GM18951 (cell line): ENCODE data around the gene ATP11A.
"Not testable (repeated sequence)": the region's sequence is repeated elsewhere in the genome, so short reads cannot be mapped to it uniquely, and the experiment has no call there.

ENCODE experiments used
- POLR2A ChIP-seq: IDR thresholded peaks from 4 replicates; pipeline ENCODE4 v1.6.1; 2011; ENCODE audit warnings: mild to moderate bottlenecking; ENCODE audit not compliant: insufficient read length, insufficient read depth; ENCODE audit errors: extremely low read depth
- in situ Hi-C: fragments of 300-500 bp; cut with MboI; formaldehyde crosslinking; loops from one replicate; pipeline ENCODE4 v1.12.0; 2022; ENCODE audit warnings: low sequenced_read_pairs, mixed read lengths, inconsistent platforms; ENCODE audit not compliant: unreplicated experiment

The ATP11A gene

DNA sequence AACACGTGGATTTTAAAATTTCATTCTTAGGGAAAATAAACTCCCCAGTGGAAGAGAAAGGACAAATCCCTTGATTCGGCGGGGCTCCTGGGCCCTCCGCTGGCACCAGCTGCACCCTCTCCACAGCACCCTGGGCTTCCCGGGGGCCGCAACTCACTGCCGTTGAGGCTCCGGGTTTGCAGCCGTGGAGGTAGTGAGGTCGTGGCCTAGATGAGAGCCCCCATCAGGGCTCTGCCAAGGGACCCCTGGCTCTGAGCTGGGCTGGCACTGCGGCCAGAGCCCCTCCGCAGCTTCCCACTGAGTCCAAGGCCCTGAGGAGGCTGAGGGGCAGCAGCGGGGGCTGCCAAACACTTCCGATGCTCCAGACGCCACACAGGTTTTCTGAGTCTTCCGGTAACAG lies 145.5 kb downstream of the ATP11A start:
- in situ Hi-C loops: no loop called here
- no peak for TF ChIP-seq POLR2A

DNA sequence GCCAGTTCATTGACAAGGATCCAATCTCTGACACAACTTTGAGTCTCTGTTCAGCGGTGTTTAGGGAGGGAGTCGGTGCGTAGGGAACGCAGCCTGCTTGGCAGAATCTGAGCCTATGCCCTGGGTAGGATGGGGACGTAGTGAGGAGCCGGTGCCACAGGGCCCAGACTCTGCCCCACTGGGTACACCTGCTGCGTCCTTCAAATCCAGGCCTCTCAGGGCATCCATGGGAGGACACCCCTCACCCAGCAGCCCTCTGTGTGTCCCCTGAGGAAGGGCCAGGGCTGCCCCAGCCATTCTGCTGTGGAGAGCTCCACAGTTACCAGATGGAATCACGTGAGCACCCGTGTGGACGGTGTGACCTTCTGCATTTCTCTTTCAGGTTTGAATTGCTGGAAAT lies 146.0 kb downstream of the ATP11A start:
- TF ChIP-seq POLR2A: no peak
- in situ Hi-C loops: no loop called here

DNA sequence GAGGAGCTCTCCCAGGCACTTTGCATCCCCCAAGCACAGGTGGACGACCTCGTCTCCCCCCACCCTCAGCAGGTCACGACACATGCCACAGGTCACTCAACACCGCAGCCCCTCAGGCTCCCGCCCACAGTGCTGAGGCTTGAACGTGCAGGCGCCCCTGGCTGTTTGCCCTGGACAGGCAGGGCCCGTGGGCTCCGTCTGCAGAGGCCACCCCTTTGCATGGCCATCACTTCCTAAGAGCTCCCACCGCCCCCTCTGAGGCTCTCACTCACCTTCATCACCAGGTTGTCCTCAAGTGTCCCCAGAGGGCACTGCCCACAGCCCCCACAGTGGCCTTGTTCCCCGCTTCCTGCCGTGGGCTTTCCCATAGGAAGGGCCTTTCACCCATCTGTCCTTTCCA lies 147.1 kb downstream of the ATP11A start:
- in situ Hi-C loops: no loop called here
- no peak for TF ChIP-seq POLR2A

DNA sequence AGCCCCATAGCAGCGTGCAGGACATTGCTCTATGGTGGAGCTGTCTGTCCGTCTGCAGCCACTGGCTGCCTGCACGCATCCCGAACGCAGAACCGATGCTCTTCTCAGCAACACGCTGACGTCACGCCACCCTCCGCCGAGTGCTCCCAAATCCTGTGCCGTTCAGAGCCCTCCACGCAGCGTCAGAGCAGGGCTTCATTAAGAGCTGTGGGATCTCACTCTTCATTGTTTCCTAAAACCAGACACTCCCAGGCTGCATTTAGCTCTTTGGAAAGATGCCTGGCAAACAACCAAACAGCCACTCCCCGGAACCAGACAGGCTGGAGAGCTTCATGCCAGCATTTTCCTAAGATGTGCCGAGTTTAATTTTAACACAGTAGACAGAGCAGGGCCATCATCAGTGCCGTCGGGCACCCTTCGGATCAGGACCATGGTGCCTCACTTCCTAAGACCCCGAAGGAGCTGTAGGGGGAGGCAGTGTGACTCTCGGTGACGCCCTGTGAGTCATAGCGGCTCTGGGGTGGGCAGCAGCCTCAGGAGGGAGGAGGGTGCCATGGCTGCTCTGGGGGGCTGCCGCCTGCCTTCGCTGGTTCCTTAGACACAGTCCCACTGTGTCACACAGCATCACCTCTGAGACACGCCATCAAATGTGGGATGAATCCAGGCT lies 147.7 kb downstream of the ATP11A start:
- in situ Hi-C loops: no loop called here
- TF ChIP-seq POLR2A: no peak

DNA sequence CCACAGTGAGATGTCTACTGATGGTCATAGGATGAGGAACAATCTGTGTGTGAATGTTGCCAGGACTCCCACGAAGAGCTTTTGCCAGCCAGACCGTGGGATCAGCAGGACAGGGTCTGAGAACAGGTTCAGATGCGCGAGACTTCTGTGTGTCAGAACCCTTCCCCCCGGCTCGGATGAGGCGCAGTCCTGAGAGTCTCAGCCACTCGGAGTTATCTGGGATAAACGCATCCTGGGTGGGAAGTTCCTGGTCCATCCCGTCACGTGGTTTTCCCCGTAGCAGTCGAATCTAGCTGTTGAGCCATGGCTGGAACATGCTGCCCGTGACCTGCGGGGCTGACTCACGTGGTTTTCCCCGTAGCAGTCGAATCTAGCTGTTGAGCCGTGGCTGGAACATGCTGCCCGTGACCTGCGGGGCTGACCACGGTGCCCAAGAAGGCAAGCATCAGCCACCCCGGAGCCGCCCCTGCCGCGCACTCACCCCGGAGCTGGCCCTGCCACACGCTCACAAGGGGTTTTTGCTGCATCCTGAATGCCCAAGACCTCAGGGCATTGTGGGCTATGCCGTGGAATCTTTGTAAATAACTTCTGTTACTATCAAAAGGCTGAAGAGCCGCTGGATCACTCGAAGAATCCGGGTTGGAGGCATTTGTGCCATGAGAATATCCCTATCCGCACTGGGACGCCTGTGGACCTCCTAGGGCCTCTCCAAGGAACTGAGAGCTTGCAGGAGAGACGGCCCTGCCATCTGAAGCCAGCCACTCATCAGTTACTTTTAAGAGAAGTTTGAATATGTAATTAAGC lies 148.4 kb downstream of the ATP11A start:
- TF ChIP-seq POLR2A: no peak
- in situ Hi-C loops: no loop called here

DNA sequence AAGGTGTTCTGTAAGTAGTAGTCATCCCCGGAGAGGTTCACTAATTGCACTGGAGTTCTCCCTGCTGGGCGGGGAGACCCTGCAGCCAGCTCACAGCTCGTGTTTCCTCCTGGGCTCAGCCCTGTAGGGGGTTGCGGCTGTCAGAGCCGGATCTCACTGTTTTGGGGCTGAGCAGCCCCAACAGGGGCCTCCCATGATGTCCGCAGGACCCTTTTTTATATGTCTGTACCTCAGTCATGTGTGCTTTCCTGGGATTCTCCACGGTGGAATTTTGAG lies 148.9 kb downstream of the ATP11A start:
- TF ChIP-seq POLR2A: no peak
- in situ Hi-C loops: no loop called here

DNA sequence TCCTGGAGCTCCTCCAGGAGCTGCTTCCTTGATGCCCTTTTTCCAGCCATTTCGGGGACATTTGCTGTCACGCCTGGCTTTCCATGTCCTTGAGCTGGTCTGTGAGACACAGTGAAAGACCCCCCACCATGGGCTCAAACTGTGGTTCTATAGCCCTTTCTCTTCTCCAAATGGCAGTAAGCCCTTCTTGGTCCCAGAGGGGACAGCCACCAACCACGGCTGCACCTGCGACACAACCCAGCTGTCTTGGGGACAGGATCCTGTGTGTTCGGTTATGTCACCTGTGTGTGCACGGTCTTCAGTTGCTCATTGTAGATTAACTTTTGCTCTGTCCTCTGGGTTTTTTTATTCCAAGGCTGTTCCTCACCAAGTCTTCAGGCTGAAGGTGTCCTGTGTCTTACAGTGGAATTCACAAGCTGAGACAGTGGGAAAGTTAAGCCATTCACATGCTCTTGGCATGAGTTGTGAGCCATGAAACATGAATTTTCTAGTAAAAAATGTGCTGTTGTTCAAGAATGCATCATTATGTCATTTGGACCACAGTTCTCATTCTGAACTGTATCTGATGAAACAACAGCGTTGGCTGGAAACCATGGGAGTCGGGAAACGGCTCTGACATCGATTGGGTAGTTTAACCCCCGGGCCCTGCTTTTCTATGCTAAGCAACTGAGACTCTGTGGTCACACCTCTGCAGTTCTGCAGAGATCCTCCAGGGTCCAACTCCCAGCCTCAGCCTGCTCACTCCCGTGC lies 149.7 kb downstream of the ATP11A start:
- in situ Hi-C loops: no loop called here
- no peak for TF ChIP-seq POLR2A

DNA sequence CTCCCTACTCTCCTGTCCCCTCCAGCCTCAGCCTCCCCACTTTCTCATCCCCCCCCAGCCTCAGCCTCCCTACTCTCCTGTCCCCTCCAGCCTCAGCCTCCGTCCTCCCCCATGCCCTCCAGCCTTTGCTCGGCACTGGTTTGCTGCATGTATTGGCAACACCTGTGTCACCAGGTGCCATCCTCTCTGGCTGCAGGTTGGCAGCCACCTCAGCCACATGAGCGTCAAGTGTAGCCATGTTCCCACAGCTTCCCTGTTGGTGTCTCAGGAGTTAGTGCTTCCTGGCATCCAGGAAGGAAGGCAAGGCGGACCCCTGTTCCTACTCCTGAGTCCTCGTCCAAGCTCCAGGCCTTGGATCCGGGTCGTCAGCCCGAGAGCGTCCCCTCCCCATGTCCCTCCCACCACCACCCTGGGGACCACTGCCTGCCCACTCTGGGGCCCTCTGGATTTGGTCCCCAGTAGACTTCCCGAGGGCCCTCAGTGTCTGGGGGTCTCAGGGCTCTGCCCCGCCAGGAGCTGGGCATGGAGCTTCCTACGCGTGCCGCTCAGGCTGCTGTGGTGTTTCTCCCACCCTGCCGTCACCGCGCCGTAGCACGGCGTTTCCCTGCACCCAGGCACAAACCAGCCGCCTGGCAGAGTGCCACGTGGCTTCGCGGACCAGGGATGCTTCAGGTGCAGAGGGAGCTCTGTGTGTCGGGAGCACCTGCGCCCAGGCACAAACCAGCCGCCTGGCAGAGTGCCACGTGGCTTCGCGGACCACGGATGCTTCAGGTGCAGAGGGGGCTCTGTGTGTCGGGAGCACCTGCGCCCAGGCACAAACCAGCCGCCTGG lies 150.8 kb downstream of the ATP11A start:
- in situ Hi-C loops: no loop called here
- TF ChIP-seq POLR2A: no peak

DNA sequence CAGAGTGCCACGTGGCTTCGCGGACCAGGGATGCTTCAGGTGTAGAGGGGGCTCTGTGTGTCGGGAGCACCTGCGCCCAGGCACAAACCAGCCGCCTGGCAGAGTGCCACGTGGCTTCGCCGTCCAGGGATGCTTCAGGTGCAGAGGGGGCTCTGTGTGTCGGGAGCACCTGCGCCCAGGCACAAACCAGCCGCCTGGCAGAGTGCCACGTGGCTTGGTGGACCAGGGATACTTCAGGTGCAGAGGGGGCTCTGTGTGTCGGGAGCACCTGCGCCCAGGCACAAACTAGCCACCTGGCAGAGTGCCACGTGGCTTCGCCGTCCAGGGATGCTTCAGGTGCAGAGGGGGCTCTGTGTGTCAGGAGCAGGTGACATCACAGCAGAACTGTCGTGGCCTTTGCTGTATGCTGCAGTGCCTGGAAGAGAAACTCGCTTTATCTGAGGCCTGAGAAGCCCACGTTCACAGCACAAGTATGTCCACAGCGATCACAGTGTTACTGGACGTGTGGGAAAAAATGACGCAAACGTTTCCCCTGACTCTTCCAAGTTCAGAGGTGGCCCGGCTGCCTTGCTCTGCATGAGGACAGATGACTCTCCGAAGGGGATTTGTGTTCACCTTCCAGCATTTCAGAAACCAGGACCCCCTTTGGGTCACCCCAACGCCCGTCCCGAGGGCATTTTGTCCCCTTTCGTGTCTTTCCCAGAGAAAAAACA lies 151.6 kb downstream of the ATP11A start:
- in situ Hi-C loops: not testable (repeated sequence)

DNA sequence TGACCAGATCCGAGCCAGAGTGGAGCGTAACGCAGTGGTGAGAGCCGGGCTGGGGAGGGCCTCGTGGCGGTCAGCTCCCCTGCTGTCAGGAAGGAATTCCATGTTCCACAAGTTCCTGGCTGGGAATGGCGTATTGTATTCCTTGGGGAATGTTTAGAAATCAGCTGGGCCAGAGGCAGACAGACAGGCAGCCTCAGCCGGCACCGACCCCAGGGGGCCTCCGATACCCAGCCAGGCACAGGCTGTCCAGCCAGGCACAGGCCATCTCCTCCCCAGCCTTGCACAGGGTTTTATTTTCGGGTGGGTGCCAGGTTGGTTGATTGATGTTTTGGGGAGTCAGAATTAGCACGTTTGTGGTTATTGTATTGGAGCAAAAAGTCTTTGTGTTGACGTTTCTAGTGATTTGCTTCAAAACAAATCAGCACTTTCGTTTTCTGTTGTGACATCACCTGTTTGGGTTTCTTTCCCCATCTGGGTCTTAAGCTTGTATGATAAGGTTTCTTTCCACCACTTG lies 152.6 kb downstream of the ATP11A start:
- in situ Hi-C loops: no loop called here
- TF ChIP-seq POLR2A: no peak

DNA sequence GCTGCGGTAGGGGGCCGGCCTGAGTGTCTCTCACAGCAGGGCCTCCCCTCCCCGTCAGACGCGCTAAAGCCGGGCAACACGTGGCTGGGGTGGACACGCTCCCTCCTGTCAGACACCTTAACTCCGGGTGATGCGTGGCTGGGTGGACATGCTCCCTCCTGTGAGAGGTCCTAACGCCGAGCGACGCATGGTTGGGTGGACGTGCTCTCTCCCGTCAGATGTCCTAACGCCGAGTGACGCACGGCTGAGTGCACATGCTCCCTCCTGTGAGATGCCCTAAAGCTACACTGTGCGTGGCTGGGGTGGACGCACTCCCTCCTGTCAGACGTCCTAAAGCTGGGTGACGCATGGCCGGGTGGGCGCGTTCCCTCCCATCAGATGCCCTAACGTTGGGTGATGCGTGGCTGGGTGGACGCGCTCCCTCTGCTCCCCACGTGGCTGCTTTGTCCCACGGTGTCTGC lies 153.1 kb downstream of the ATP11A start:
- no peak for TF ChIP-seq POLR2A
- in situ Hi-C loops: no loop called here

DNA sequence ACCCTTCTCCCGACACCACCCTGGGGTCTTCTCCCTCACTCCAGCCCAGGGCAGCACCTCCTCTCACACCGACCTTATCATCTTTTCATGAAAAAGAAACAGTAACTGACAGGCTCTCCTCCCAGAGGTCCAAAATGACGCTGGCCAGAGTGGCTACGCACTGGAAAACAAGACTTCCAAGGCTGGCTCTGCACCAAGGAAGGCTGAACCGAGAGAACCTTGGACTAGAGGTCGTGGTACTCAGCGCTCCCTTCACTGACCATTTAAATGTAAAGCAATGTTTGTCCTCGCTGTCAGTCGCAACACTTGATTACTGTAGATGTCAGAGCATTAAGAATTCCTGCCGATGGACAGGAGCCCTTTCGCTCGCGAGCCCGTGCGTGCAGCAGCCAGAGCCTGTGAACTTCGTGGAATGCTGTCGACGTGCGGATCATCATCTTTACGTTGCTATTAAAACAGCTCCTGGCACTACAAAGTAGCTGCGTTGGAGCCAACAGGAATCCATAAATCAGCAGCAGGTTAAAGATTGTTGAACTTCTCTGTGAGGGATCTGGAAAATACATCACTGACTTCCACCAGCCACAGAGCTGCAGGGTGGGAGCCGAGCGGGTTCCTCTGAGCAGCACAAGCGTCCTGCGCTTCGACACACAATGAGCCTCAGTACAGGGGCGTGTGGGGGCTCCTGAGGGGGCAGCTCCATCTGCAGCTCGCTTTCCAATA lies 153.7 kb downstream of the ATP11A start:
- no peak for TF ChIP-seq POLR2A
- in situ Hi-C loops: no loop called here
